GM21515 (cell line): ENCODE measurements around the gene DVL2.

Experiments used
- ATAC-seq: cut with Tn5 transposase; IDR thresholded peaks from one replicate; pipeline ENCODE4 v1.9.1; 2021; ENCODE audit not compliant: unreplicated experiment

The DVL2 gene

GRCh38 chr17:7219812-7220592 lies 14.3 kb downstream of the DVL2 start, which contains the start of the genes ACADVL and DLG4:
TSS of gene ACADVL (plus strand) at chr17:7219938. CDS start at chr17:7219985, 47 bp downstream.
TSS of gene DLG4 (minus strand) at chr17:7219836.
- peak; percentile 49 for ATAC-seq

DNA sequence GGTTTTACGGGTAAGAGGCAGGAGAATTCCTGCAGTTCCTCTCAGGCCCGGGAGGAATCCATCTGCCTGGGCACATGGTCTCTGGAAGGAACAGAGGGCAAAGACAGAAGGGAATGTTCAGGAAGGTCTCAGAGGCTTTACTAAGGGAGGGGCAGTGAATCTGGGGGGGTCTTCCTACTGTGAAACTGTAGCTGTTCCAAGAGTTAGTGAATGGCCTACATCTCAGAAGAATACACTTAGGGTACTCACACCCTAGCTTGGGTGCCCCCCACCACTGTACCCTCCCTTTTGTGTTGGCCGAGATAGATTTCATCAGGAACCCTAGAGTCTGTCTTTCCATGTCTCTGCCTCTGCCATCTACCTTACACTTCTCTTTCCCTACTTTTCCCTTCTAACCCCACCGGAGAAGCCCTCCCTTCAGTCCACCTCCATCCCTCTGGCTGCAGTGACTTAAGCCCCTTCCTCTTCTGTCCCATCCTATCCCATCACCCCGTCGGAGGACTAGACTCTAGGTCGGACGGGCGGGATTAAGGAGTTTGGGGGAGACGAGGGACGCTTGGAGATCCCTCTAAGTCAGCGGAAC lies 15.0 kb downstream of the DVL2 start:
- ATAC-seq, result no peak

GRCh38 chr17:7218758-7219157 lies 15.6 kb downstream of the DVL2 start:
- no peak for ATAC-seq

GRCh38 chr17:7218166-7218565 lies 16.2 kb downstream of the DVL2 start:
- ATAC-seq, result no peak

GRCh38 chr17:7217113-7217987 lies 17.0 kb downstream of the DVL2 start:
- ATAC-seq, result no peak

- no peak for ATAC-seq
Measured at GRCh38 chr17:7216242-7217112, 17.8 kb downstream of the DVL2 start.

- no peak for ATAC-seq
Measured at GRCh38 chr17:7215652-7216180, 18.6 kb downstream of the DVL2 start.

DNA sequence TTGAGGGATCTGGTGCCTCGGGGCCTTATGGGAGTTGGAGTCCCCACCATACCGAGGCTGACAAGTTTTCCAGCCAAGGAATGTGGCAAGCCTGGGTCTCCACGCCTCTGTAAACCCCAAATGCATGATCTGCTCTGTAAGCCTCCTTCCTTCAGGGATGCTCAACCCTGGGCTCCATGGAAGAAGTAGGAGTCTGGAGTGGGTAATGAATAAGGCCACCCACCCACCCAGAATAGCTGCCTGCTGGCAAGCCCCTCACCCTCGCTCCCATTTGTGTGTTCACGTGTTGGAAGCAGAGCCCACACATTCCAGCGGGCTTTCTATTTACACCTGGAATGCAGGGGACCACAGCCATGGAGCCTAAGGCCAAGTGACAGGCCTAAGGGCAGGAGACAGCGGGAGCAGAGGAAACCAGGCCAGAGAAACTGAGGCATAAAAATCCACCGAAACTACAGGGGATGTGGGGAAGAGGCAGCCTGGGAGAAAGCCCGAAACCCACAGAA lies 19.1 kb downstream of the DVL2 start:
- no peak for ATAC-seq

- ATAC-seq, result peak; percentile 64
Measured at GRCh38 chr17:7214300-7215135, 19.8 kb downstream of the DVL2 start.

DNA sequence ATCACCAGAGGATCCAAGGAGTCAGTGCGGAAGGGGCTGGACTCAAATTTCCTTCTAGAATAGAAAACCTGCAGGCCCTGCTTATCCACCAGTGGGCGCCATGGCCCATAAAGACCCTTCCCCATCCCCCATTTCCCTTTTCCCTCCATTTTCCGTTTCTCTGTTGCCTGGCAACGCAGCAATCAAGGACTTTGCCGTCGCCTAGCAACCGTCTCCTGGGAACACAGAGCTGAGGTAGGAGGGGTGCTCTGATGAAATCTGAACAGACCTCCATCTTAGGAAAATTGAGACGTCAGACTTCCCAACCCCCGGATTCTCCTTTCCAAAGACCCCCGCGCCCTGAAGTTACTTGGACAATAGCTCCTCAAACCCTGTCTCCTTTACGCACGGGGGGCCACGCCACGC lies 20.4 kb downstream of the DVL2 start:
- ATAC-seq, result no peak

DNA sequence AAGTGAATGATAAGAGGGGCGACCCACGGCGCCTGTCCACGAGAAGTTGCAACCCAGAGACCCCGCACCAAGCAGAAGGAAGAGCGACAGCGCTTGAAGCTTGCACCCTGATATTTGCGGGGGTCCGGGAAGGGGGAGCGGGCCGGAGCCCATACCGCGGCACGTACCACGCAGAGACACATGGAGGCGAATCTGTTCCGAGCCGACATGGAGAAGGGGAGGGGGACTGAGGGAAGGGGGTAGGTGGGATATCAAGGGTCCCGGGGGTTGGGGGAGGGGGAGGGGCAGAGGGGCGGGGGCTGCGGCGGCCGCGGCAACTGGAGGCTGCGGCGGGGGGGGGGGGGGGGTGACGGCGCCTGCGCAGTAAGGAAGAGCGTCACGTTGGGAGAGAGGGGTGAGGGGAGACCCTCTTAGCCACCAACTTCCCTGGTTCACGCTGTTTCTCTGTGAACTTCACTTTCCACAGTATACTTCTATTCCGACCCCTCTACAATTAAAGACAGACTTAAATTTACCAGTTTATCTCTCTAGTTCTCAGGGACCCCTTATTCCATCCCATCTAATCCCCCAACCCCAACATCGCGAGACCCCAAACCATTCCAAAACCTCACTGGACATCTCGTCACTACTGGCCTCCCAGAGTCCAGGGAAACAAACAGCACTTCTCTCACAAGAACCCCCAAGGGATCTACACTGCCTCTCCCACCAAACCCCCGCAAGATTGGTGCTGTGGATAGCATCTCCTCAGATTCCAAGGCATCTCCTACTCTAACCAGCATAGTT lies 22.6 kb downstream of the DVL2 start:
- ATAC-seq, result no peak

DNA sequence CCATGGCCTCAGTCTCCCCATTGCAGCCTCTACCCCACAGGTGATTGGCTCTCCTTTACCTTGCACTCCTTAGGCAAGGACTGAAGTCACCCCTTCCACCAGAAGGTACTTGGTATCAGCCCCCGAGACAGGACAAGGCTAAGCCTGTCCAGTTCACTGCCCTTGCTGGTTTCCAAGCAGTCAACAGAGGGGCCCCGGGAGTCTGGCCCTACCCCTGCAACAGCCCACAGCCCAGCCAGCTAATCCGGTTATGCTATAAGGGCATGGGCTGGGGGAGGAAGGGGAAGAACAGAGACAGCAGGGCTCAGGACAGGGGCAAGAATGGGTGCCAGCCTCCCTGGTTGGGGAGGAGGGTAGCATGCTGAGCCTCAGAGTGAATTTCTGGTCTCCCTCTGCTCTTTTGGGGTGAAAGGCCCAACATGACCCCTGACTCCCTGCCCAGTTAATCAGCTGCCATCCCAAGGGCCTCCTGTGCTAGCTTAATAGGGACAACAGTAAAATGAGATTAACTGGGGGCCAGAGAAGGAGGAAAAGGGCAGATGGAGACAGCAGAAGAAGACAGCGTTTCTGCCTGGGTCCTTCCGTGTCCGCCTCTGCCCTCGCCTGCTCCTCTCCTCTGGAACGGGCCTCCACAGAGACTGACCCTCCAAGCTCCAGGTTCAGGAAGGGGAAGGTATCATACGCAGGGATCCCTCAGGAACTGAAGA lies 25.4 kb downstream of the DVL2 start:
- no peak for ATAC-seq

DNA sequence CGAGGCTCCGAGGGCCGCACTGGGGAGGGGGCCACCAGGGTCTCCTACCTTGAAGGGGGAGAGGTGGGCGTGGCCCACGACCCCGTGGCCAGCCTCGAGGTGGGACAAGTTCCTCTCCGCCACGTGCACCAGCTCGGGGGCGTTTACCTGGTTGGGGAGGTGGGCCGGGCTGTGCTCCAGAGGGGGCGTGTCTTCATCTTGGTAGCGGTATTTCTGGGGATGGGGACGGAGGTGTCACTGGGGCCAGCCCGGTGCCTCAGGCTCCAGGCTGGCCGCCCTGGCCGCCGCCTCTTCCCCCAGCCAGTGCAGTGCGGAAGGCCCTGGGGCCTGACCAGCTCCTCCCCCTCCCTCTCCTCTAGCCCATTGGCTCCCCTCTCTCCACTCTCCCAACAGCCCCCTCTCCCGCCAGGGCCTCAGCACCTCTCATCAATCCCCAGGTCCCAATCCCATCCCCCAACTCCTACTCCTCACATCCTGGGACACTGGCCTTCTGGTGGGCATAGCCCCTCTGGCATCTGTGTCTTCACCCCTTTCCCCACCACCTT lies 26.2 kb downstream of the DVL2 start:
- no peak for ATAC-seq

DNA sequence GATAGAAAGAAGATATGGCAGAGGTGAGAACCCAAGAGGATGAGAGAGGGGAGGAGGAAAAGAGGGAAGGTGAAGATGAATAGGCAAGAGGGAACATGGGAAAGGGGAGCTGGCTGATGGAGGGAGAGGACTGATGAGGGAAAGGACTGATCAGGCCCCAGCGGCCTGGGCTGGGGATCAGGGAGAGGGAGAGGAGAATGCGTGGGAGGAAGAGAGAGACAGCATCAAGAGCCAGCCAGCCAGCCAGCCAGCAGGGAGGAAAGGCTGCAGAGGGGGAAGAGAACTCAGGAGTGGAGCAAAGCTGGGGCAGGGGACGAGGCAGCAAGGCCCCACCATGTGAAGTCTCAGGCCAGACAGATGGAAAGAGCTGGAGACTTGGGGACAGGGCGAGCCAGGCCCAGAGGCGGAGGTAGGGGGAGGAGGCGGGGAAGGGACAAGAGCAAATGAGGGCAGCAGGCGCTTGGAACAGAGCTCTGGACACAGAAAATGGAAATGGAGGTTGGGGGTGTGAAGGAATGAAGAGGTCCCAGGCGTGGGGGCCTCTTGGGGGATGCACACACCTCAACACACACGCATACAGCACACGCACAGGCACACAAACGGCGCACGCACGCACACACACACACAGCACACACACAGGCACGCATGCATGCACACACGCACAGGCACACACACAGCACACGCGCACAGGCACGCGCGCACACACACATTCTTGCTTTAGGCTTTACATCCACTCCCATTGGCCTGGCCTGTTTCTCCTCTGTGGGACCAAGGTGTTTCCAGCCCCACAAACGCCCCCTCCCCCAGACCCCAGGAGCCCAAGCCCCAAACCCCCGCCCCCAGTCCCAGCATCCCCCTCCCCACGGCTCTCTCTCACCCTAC lies 27.0 kb downstream of the DVL2 start:
- no peak for ATAC-seq

DNA sequence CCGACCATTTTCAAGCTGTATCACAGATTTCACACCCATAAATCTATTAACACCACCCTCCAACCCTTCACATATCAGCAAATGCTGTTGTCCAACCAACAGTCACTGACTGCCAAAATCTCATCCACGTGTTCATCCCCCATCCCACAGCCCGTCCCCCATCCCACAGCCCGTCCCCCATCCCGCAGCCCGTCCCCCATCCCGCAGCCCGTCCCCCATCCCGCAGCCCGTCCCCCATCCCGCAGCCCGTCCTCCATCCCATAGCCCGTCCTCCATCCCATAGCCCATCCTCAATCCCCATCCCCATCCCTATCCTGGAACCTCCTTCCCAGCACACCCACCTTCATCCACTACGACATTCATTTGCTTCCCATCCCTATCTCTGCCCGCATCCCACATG lies 28.8 kb downstream of the DVL2 start:
- no peak for ATAC-seq

DNA sequence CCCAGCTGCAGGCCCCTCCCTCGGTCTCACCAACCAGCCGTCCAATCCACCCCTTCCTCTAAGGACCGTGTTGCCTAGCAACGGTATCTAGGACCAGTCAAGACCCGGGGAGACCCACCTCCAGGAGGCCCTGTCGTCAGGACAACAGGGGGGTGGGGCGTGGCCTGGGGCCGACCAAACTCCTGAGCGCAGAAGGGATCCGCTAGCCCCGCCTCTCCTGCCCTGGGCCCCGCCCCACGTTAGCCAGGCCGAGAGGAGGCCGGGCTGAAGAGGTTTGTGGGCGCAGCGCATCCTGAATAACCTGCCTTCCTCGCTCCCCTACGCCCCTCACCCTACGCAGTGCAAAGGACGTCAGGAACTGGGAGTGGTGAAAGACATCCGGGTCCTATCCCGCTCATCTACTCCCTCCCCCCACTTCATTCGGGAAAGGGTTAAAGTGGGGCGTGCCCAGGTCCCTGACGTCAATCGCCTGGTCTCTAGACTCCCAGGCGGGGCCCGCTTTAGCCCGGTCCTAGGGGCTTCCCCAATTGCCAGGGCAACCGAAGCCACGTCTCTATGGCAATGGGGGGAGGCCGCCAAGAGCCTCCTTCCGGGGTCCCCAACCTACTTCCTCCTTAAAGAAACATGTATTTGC lies 29.4 kb downstream of the DVL2 start:
- peak; percentile 66 for ATAC-seq
